GM19239 (cell line): ENCODE results near the gene TMEM219.
"Not testable (repeated sequence)": the region's sequence is repeated elsewhere in the genome, so short reads cannot be mapped to it uniquely, and the experiment has no call there.

Experiments
- DNase-seq: peaks from one replicate; pipeline ENCODE4 v3.0.0; 2011; ENCODE audit warnings: low spot score; ENCODE audit not compliant: insufficient read length
- FAIRE-seq: peaks from 2 replicates; lab custom pipeline; 2011; peaks lifted over from hg19 to GRCh38; lab: Jason Lieb, UNC

Gene TMEM219, protein sequence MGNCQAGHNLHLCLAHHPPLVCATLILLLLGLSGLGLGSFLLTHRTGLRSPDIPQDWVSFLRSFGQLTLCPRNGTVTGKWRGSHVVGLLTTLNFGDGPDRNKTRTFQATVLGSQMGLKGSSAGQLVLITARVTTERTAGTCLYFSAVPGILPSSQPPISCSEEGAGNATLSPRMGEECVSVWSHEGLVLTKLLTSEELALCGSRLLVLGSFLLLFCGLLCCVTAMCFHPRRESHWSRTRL

DNA sequence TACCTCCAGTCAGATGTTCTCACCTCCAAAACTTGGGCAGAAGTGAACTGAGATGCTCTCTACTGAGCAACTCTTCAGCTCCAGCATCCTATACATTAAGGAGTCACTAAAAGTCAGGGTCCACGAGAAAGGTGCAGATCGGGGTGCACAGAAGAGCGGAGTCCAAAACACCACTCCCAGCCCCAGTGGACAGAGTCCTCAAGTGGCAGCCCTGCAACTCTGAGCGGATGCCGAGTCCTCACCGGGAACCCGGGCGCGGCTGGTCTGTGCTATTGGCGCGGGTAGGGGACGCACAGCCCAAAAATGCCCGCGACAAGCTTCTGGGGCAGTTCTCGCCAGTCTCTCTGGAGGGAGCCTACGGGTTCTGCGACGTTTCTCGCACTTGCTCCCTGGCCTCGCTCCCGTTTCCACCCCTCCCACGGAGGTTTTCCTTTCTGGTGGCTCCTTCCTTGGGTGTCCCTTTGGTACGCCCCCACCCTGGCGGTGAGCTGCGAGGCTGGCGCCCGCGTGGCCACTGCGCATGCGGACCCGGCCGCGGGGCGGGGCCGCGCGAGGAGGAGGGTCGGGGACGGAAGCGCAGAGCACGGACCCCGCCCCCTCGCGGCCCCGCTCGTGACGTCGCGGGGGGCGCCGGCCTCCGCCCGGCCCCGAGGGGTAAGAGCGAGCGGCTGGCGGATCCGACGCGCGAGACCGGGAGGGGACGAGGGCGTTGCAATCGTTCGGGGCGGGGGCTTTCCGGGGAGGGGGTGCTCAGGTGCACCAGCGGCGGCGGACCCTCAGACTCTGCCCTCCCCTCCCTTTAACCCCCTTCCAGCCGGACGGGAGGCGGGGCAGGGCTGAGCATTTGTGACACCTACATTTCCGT is at the start of gene TMEM219:
Gene TMEM219, plus strand, starts transcription at position 601 of the 865 bp plus-strand sequence. CDS start 1,065 bp downstream, outside the sequence.
- peak; percentile 71 for FAIRE-seq
- peak; percentile 97 for DNase-seq

DNA sequence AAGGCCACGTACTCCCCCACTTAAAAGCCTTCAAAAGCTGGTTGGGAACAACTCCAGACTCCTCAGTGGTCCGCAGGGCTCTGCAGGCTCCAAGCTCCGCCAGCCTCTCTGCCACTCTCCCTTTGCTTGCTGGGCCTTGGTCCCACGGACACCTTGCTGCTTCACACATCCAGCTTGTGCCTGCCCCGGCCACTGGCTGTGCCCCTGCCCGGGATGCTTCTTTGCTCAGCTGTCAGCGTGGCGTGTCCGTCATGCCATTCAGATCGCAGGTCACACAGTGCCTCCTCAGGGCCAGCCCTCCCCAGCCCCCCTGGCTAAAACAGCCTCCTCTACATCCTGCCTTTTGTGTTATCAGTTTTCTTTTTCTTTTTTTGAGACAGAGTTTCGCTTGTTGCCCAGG is 49.8 kb upstream of the TMEM219 start:
- FAIRE-seq, result no peak
- no peak for DNase-seq

DNA sequence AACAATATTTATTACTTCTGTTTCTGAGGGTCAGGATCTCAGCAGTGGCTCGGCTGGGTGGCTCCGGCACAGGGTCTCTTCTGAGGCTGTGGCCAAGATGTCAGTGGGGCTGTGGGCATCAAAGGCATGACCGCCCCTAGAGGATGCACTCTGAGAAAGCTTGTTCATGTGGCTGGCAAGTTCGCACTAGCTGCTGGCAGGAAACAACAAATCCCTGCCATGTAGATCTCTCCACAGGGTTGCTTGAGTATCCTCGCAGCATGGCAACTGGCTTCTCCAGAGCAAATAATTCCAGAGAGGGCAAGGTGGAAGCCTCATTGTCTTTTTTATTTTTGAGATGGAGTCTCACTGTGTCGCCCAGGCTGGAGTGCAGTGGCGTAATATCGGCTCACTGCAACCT is 48.4 kb upstream of the TMEM219 start:
- FAIRE-seq (no peak), DNase-seq (no peak)

DNA sequence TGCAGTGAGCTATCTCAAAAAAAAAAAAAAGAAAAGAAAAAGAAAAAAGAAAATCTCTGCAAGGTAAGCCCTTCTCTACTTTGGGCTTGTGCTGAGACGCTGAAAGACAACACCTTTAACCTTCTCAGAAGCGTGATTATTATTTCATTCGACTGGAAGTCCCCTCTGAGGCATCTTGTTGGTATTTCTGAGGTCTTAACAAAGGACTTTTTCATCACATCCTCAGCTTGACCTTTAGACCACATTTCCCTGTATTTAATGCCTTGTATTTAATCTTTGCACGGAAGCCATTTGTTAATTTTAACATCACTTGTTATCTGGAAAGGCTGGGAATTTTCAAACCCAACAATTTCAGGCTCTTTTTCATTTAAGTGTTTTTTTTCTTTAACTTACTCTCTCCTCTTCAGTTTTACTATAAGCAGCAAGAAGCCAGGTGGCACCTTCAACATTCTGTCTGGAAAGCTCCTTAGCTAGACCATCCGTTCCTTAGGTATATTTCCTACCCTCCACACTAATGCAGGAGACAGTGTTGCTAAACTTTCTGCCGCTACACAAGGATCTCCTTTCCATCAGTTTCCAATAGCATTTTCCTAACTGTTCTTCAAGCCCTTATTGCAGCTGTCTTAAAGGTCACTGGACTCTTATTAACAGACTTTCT is 46.2 kb upstream of the TMEM219 start:
- FAIRE-seq (no peak), DNase-seq (no peak)

DNA sequence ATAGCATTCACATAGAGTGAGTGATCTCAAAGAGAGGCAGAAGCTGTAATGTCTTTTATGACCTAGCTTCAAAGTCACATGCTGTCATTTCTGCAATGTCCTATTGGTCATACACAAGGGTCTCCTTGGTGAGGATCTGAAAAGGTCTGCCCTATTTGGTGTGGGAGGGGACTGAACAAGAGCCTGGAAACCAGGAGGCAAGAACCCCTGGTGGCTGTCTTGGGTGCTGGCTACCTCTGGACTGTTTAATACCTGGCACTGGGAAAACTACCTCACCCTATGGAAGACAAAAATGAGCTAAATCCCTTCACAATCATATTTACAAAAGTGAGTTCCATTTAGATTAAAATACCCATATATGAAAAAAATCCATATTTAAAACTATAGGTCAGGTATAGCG is 44.9 kb upstream of the TMEM219 start:
- FAIRE-seq (no peak), DNase-seq (no peak)

DNA sequence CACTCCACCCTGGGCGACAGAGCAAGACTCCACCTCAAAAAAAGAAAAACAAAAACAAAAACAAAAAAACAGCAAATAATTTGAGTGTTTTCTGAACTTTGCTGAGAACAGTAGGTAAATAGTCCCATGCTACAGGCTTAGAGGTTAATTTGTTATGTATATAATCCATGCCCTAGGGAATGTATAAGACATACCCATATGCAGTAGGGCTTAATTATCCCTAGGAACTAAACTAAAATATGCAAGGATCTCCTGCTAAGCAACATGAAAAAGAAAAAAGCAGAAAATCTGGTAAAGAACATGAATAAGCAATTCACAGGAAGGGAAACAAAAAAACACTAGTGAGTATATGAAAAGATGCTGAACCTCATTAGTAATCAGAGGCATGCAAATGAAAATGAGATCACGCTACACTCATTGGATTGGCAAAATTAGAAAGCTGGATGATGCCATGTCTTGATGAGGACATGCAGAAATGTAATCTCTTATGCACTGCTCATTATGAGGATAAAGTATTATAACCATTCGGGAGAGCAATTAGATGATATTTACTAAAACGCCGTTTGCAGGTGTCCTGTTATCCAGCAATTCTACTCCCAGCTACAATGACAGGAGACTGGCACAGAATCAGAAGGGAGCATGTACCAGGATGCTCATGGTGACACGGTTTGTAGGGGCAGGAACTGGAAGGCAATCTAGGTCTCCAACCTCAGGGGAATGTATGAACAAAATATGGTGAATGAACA is 41.4 kb upstream of the TMEM219 start:
- no peak for DNase-seq
- FAIRE-seq, result no peak

DNA sequence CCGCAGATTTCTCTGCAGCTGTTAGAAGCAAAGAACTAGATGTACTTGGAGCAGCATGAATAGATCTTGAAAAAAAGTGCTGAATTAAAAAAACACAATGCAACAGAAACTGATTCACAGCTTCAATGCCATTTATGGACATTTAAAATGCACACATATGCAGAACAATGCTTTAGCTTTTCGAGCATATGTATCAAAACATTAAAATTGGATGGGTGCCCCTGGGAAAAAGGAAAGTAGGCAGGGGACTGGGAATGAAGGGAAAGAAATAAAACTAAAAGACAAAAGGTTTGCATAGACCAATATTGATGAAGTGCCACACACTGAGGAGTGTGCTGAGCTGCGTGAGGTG is 40.9 kb upstream of the TMEM219 start:
- no peak for FAIRE-seq

DNA sequence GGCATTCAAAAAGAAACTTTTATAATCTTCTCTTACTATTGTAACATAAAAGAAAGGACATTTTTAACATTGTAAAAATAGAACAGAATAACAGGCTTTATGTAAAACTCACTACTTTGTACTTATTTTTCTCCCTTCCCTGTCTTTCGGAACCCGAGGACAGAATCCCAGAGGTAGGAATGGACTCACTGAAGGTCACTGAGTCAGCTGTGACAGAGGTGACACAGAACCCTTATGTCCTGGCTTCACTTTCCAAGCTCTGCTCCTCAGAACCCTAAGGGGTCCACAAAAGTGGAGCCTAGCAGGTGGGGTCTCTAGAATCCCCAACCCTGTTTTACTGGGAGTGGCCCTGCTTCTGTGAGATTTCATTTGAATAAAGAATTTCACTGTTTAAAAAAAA is 39.6 kb upstream of the TMEM219 start:
- no peak for DNase-seq
- FAIRE-seq, result no peak

More for the DNA sequence above, 40.9 kb upstream of the TMEM219 start:
- no peak for DNase-seq

DNA sequence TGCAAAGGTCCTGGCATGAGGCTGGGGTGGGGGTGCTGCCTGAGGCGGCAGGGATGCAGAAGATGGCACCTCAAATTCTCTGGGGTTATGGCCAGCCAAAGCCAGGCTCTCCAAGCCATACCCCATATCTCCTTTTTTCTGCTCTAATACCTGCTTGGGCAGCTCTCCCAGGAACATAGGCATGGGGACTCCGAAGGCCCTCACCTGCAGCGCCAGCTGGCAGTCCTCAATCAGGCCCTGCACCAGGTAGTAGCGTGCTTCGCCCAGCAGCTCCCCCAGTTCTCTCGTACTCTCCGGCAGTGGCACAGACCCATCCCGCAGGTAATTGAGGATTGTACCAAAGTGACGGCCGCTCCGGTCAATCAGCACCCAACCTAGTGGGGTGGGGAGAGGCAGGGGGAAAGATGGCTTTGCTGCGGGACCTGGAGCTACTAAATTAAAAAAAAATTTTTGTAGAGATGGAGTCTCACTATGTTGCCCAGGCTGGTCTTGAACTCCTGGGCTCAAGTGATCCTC is 38.8 kb upstream of the TMEM219 start:
- DNase-seq (no peak), FAIRE-seq (no peak)

DNA sequence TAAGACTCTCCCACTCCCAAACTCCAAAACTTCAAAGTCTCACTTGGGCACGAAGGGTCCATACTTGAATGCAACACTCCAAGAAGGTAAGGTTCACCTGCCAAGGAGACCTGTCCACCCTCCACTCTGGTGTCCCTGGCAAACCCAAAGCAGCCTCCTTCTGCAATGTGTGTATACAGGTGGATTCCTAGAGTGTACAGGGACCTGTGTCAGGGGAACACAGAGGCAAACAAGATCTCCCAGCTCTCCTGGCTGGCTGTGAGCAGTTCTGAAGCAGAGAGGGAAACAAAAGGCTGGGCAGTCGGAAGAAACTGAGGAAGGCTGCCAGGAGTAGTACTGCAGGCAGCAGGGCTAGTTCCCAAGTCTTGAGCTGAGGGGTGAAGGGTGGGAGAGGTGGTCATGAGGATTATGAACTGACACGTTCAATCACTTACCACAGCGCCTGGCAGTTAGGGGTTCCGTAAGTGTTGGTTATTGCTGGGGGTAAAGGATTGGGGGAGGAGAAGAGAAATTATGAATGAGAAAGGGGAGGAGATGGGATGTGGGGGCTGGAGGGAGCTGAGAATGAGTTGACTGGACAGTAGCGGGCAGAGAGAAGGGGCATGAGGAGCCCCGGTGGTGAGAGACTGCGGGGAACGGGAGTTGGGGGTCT is 36.6 kb upstream of the TMEM219 start:
- FAIRE-seq (peak; percentile 49), DNase-seq (no peak)

DNA sequence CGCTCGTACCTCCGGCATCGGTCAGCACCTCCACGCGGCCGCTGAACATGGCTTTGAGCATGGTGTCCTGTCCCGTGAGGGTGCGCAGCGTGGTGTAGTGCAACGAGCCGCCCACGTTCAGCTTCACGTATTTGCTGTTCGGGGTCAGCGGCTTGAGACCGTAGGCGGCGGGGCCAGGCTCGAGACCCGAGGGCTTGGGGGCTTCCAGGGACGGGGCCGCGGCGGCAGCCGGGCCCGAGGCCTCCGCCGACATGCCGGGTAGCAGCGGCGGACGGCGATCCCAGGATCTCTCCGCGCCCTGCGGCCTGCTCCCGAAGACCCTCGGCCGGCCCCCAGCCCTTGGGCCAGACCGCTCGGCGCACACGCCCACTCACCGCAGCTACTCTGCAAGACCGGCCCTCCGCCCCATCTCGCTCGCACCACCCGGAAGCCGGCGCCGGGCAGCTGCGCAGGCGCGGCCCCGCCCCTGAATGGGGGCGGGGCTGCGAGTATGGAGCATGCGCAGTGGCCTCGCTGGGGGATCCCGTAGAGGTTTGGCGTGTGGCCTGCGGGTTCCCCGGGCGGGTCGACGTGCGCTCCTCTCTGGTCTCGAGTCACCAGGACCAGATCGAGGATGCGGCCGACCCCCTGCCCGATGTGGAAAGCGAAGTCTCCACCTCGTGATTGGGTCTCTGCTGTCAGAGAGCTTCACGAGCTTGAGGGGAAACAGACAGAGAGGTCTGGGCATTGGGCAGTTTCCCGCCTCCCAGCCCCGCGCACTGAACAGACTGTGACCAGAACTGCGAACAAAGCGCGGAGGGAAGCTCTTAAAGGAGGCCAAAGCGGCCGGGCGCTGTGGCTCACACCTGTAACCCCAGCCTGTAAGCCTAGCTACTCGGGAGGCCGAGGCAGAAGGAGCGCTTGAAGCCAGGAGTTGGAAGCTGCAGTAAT is 35.8 kb upstream of the TMEM219 start, which contains the start of gene KCTD13:
Gene KCTD13, minus strand, starts transcription at position 446 of the 930 bp plus-strand sequence. Its CDS starts 193 bp downstream, at position 253.
- peak; percentile 78 for FAIRE-seq
- peak; percentile 98 for DNase-seq

DNA sequence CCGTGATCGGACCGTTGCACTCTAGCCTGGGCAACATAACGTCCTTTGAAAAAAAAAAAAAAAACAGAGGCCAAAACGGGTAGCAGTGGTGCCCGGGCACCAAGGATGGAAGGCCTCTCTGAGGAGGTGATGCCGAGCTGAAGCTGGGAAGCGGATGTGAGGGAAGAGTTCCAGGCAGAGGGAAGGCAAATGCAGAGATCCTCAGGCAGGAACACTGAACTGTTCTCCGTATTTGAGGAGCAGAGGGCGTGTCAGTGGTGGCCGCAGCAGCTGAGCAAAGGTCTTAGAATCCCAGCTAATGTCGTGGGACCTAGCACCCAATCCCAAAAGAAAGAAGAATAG is 35.2 kb upstream of the TMEM219 start:
- DNase-seq (no peak), FAIRE-seq (no peak)

DNA sequence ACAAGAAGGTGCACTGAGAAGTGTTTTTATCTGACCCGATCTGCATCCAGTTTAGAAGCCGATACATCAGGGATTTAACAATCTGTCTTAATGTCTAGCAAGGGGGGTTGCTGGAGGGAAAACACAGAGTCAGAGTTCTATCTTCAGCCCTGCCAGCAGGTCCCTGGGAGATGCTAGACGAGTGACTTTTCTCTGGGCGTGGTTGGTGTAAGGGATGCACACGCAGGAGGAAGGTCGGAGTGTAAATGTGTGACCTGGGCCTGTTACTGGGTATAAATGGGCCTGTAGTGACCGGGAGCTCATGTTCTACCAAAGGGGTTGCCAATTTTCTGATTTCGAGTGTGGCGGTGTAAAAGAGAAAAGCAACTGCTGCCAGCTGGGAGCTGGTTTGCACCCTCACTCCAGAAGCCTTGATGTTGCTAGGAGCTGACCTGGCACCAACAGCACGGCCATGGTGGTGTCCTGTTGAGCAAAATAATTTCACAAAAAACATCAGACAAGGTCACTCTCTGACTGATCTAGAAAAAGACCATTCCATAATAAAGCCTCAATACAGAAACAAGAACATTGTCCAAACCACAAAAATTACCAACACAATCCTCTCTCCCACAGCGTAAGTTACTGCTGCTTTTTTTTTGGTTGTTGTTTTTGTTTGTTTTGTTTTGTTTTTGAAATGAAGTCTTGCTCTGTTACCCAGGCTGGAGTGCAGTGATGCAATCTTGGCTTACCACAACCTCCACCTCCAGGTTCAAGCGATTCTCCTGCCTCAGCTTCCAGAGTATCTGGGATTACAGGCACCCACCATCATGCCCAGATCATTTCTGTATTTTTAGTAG is 34.6 kb upstream of the TMEM219 start:
- no peak for FAIRE-seq
- no peak for DNase-seq

DNA sequence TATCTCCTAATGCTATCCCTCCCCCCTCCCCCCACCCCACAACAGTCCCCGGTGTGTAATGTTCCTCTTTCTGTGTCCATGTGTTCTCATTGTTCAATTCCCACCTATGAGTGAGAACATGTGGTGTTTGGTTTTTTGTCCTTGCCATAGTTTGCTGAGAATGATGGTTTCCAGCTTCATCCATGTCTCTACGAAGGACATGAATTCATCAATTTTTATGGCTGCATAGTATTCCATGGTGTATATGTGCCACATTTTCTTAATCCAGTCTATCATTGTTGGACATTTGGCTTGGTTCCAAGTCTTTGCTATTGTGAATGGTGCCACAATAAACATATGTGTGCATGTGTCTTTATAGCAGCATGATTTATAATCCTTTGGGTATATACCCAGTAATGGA is 30.1 kb upstream of the TMEM219 start:
- not testable (repeated sequence) for FAIRE-seq, DNase-seq

DNA sequence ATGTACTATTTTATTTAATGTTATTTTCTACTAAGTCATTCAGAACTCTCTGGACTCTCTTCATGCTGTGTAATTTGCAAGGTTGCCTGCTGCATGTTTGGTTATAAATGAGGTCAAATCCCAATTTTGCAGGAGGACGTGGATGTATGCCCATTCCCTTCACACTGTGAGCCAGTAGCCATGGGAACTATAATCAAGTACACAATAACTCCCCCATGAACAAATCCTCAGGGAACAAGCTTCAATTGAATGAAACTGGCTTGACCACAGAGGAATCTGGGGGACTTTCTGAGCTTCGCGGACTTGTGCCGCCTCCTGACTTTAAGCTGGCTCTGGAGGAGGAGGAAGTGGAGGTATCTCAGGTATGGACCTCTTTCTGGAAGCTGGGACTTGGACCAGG is 21.2 kb upstream of the TMEM219 start:
- FAIRE-seq (no peak), DNase-seq (no peak)

DNA sequence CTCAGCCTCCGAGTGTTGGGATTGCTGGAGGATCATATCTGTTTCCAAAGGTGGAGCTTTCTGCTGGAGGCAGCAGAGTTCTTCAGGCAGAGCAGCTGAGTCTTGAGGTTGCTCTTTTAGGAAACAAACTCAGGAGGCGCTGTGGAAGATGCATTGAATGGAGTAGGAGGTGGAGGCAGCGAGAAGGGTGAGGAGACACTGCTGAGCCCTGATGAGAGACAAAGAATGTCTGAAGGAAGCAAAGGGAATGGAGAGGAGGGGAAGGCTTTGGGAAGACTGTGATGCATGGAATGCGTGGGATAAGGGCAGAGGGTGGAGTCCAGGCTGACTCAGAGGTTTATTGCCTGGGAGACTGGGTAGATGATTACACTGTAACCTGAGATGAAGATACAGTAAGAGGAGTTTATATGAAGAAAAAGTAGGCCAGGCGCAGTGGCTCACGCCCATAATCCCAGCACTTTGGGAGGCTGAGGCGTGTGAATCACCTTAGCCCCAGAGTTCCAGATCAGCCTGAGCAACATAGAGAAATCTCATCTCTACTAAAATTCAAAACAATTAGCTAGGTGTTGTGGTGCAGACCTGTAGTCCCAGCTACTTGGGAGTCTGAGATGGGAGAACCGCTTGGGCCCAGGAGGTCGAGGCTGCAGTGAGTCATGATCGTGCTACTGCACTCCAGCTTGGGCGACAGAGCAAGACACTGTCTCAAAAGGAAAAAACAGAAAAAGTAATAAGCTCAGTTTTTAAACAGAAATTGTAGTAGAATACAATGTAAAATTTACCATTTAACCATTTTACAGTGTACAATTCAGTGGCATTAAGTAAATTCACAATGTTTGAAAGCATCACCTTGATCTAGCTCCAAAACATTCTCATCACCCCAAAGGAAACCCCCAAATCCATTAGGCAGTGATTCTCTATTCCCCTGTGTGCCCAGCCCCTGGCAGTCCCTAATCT is 17.8 kb upstream of the TMEM219 start:
- FAIRE-seq, result no peak
- no peak for DNase-seq

DNA sequence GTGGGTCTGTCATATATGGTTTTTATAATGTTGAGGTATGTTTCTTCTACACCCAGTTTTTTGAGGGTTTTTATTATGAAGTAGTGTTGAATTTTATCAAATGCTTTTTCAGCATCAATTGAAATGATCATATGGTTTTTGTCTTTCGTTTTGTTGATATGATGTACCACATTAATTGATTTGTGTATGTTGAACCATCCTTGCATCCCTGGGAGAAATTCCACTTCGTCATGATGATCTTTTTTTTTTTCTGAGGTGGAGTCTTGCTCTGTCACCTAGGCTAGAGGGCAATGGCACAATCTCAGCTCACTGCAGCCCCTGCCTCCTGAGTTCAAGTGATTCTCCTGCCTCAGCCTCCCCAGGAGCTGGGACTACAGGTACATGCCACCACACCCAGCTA is 14.0 kb upstream of the TMEM219 start:
- DNase-seq (no peak), FAIRE-seq (no peak)
